Activated CD8-positive, alpha-beta memory T cell treated with anti-CD3 and anti-CD28 coated beads, Interleukin-2, amount 50 U/mL, for 1 hour (primary cell): ENCODE results near the gene GTF2B.
"Not testable (repeated sequence)": the region's sequence is repeated elsewhere in the genome, so short reads cannot be mapped to it uniquely, and the experiment has no call there.

ENCODE experiments used
- DNase-seq: peaks from one replicate; pipeline ENCODE4 v3.0.0-alpha.2; 2020; ENCODE audit errors: extremely low read depth

Gene GTF2B

GRCh38 chr1:88891318-88891950, at the start of gene GTF2B:
Gene GTF2B (minus strand): TSS chr1:88891567. CDS start chr1:88891499, 68 bp downstream.
- peak; percentile 90 for DNase-seq

GRCh38 chr1:88938528-88938927, 47.2 kb upstream of the GTF2B start:
- not testable (repeated sequence) for DNase-seq

- no peak for DNase-seq
Measured at GRCh38 chr1:88936760-88937342, 45.5 kb upstream of the GTF2B start.

GRCh38 chr1:88936223-88936523, 44.8 kb upstream of the GTF2B start:
- DNase-seq, result no peak

GRCh38 chr1:88935522-88936222, 44.3 kb upstream of the GTF2B start:
- DNase-seq, result no peak

- DNase-seq, result not testable (repeated sequence)
Measured at GRCh38 chr1:88930176-88930575, 38.8 kb upstream of the GTF2B start.

- no peak for DNase-seq
Measured at GRCh38 chr1:88923224-88923623, 31.9 kb upstream of the GTF2B start.

- no peak for DNase-seq
Measured at GRCh38 chr1:88922214-88922613, 30.8 kb upstream of the GTF2B start.

- DNase-seq, result no peak
Measured at GRCh38 chr1:88920845-88921244, 29.5 kb upstream of the GTF2B start.

GRCh38 chr1:88917321-88918025, 26.1 kb upstream of the GTF2B start:
- DNase-seq, result no peak

GRCh38 chr1:88916883-88917282, 25.5 kb upstream of the GTF2B start:
- no peak for DNase-seq

GRCh38 chr1:88911800-88912199, 20.4 kb upstream of the GTF2B start:
- not testable (repeated sequence) for DNase-seq

- no peak for DNase-seq
Measured at GRCh38 chr1:88911161-88911560, 19.8 kb upstream of the GTF2B start.

GRCh38 chr1:88910401-88910800, 19.0 kb upstream of the GTF2B start:
- no peak for DNase-seq

GRCh38 chr1:88900883-88901282, 9.5 kb upstream of the GTF2B start:
- DNase-seq, result no peak

- no peak for DNase-seq
Measured at GRCh38 chr1:88897070-88897730, 5.8 kb upstream of the GTF2B start.

- DNase-seq, result no peak
Measured at GRCh38 chr1:88892357-88892877, 1.1 kb upstream of the GTF2B start.

- DNase-seq, result no peak
Measured at GRCh38 chr1:88891951-88892340, 579 bp upstream of the GTF2B start.

- no peak for DNase-seq
Measured at GRCh38 chr1:88890791-88891317, 513 bp downstream of the GTF2B start.

- DNase-seq, result no peak
Measured at GRCh38 chr1:88890131-88890530, 1.2 kb downstream of the GTF2B start.

- DNase-seq, result no peak
Measured at GRCh38 chr1:88888750-88889149, 2.6 kb downstream of the GTF2B start.

GRCh38 chr1:88885933-88886332, 5.4 kb downstream of the GTF2B start:
- DNase-seq, result no peak
